HEK293 (cell line): ENCODE data around the gene CHCHD5.

Source experiments
- CTCF ChIA-PET: fragments of 350-600 bp; formaldehyde crosslinking; extraction: SDS; loops from one replicate; lab custom pipeline; 2021; ENCODE audit warnings: antibody characterized with exemption; lab: Yijun Ruan, JAX
- POLR2A ChIA-PET: fragments of 300-600 bp; formaldehyde crosslinking; extraction: SDS; loops from one replicate; lab custom pipeline; 2020; ENCODE audit warnings: antibody characterized with exemption, inconsistent platforms; lab: Yijun Ruan, JAX
- H3K27ac ChIP-seq: fragments of 200-500 bp; sonication (Bioruptor generic); 2 replicates; pipeline ENCODE4 v1.5.1; 2014; ENCODE audit warnings: low read depth, low read length, control low read depth, inconsistent platforms; ENCODE audit errors: extremely low read depth
- H3K36me3 ChIP-seq, 2 experiments: fragments of 200-500 bp in 1 of 2; sonication (Bioruptor generic) in 1 of 2; 1 replicate in 1 of 2; 2 replicates in 1 of 2; pipeline ENCODE4 v1.5.1; 2014 to 2017; ENCODE audit warnings: inconsistent platforms in 2 of 2, low read length in 2 of 2; ENCODE audit not compliant: control insufficient read depth in 2 of 2, insufficient read depth in 1 of 2
- H3K4me1 ChIP-seq: fragments of 200-500 bp; sonication (Bioruptor generic); 2 replicates; pipeline ENCODE4 v1.5.1; 2014; ENCODE audit warnings: mild to moderate bottlenecking, low read length, inconsistent platforms; ENCODE audit not compliant: control insufficient read depth, insufficient read depth
- H3K4me3 ChIP-seq: 2 replicates; pipeline ENCODE4 v1.5.1; 2011; ENCODE audit warnings: low read depth, mild to moderate bottlenecking, control low read depth, low read length, moderate library complexity
- H3K9me3 ChIP-seq: fragments of 200-500 bp; sonication (Bioruptor generic); 2 replicates; pipeline ENCODE4 v1.5.1; 2014; ENCODE audit warnings: low read depth, low read length, inconsistent platforms; ENCODE audit not compliant: control insufficient read depth, insufficient read depth
- BCL11A ChIP-seq: fragments of 450-650 bp; formaldehyde crosslinking; IDR thresholded peaks from 2 replicates; pipeline ENCODE4 v1.5.1; 2016; ENCODE audit warnings: low read depth, missing biosample characterization, missing genetic modification characterization
- HOXA7 ChIP-seq: sonication (generic); formaldehyde crosslinking; IDR thresholded peaks from 2 replicates; pipeline ENCODE4 v1.8.1; 2022; ENCODE audit warnings: missing genetic modification reagents, borderline replicate concordance
- KLF16 ChIP-seq: fragments of 450-650 bp; formaldehyde crosslinking; IDR thresholded peaks from 2 replicates; pipeline ENCODE4 v1.5.1; 2017; ENCODE audit warnings: missing biosample characterization, missing genetic modification characterization
- PATZ1 ChIP-seq: fragments of 450-650 bp; formaldehyde crosslinking; IDR thresholded peaks from 2 replicates; pipeline ENCODE4 v1.5.1; 2016; ENCODE audit warnings: missing biosample characterization, missing genetic modification characterization
- PRDM10 ChIP-seq: fragments of 450-650 bp; formaldehyde crosslinking; IDR thresholded peaks from 2 replicates; pipeline ENCODE4 v1.5.1; 2016; ENCODE audit warnings: missing biosample characterization, missing genetic modification characterization
- ZBTB11 ChIP-seq: fragments of 450-650 bp; formaldehyde crosslinking; conservative IDR thresholded peaks from 2 replicates; pipeline ENCODE4 v1.5.1; 2016; ENCODE audit warnings: low read depth, missing biosample characterization, missing genetic modification characterization
- ZFP37 ChIP-seq: fragments of 450-650 bp; formaldehyde crosslinking; IDR thresholded peaks from 2 replicates; pipeline ENCODE4 v1.5.1; 2016; ENCODE audit warnings: missing biosample characterization, missing genetic modification characterization
- ZFP69B ChIP-seq: fragments of 450-650 bp; formaldehyde crosslinking; IDR thresholded peaks from 2 replicates; pipeline ENCODE4 v1.5.1; 2016; ENCODE audit warnings: missing biosample characterization, missing genetic modification characterization
- ZNF148 ChIP-seq: fragments of 450-650 bp; formaldehyde crosslinking; IDR thresholded peaks from 2 replicates; pipeline ENCODE4 v1.5.0; 2017; ENCODE audit warnings: missing biosample characterization, missing genetic modification characterization, borderline replicate concordance
- ZNF311 ChIP-seq: fragments of 450-650 bp; formaldehyde crosslinking; IDR thresholded peaks from 2 replicates; pipeline ENCODE4 v1.5.1; 2017; ENCODE audit warnings: missing biosample characterization, missing genetic modification characterization, borderline replicate concordance
- ZNF341 ChIP-seq: fragments of 450-650 bp; formaldehyde crosslinking; IDR thresholded peaks from 2 replicates; pipeline ENCODE4; 2016; ENCODE audit warnings: low read depth, missing biosample characterization, missing genetic modification characterization
- ZNF426 ChIP-seq: fragments of 450-650 bp; formaldehyde crosslinking; IDR thresholded peaks from 2 replicates; pipeline ENCODE4 v1.5.1; 2017; ENCODE audit warnings: missing biosample characterization, missing genetic modification characterization, mild to moderate bottlenecking, inconsistent platforms, moderate library complexity
- ZNF555 ChIP-seq: fragments of 450-650 bp; formaldehyde crosslinking; conservative IDR thresholded peaks from 2 replicates; pipeline ENCODE4 v1.5.1; 2017; ENCODE audit warnings: missing biosample characterization, mild to moderate bottlenecking, missing genetic modification characterization, inconsistent platforms
- ZNF560 ChIP-seq: fragments of 450-650 bp; formaldehyde crosslinking; IDR thresholded peaks from 2 replicates; pipeline ENCODE4 v1.5.1; 2017; ENCODE audit warnings: missing biosample characterization, missing genetic modification characterization, borderline replicate concordance
- ZNF585B ChIP-seq: fragments of 450-650 bp; formaldehyde crosslinking; IDR thresholded peaks from 2 replicates; pipeline ENCODE4 v1.5.1; 2016; ENCODE audit warnings: missing biosample characterization, missing genetic modification characterization
- ZNF664 ChIP-seq: fragments of 450-650 bp; formaldehyde crosslinking; IDR thresholded peaks from 2 replicates; pipeline ENCODE4 v1.5.1; 2016; ENCODE audit warnings: missing biosample characterization, missing genetic modification characterization
- ZXDB ChIP-seq: fragments of 450-650 bp; formaldehyde crosslinking; IDR thresholded peaks from 2 replicates; pipeline ENCODE4 v1.5.1; 2016; ENCODE audit warnings: missing biosample characterization, missing genetic modification characterization

Gene CHCHD5

GRCh38 chr2:112634153-112634873 is 49.9 kb downstream of the CHCHD5 start (continued):
- TF ChIP-seq ZBTB11 (tag by site-specific recombination) (no peak), ZFP37 (tag by site-specific recombination) (no peak)

GRCh38 chr2:112634874-112635157 is 50.4 kb downstream of the CHCHD5 start:
- TF ChIP-seq ZNF585B (tag by site-specific recombination) (no peak), ZNF426 (no peak), BCL11A (no peak), ZNF560 (tag by site-specific recombination) (no peak), ZNF341 (tag by site-specific recombination) (no peak), ZNF148 (tag by site-specific recombination) (no peak), ZFP69B (tag by site-specific recombination) (no peak), PATZ1 (tag by site-specific recombination) (no peak), ZNF664 (tag by site-specific recombination) (no peak), HOXA7 (CRISPR knock-in tag) (no peak), PRDM10 (tag by site-specific recombination) (no peak), KLF16 (tag by site-specific recombination) (no peak), ZNF555 (tag by site-specific recombination) (no peak), ZXDB (no peak), ZNF311 (tag by site-specific recombination) (no peak)
- Histone ChIP-seq H3K36me3 (no peaks in the 10 kb centered on the region), H3K4me1 (peaks cover 9% of the 10 kb centered on the region), H3K27ac (no peak overlapping the region), H3K9me3 (no peaks in the 10 kb centered on the region), H3K4me3 (no peak overlapping the region)
- ChIA-PET POLR2A (interaction anchor here (5.6 kb wide), 1 partner anchor 11 kb away, joined by 36 read pairs; the partner anchor contains the start of gene SLC20A1), CTCF (interaction anchor here (0.7 to 13.3 kb wide), 3 partner anchors 9 to 90 kb away, joined by 3 to 204 read pairs (median 5); no protein-coding TSS in a partner anchor)
